Chondrocyte (in vitro differentiated cells): ENCODE measurements around the gene OR8U1. TPM values are rescaled to one million over a fixed set of nuclear protein-coding genes. Genes with fewer than 3 reads are reported as not detected.

ENCODE experiments used
- DNase-seq: peaks from one replicate; pipeline ENCODE4 v3.0.0; 2021; ENCODE audit warnings: mixed read lengths, low spot score
- H3K27ac Mint-ChIP-seq: one replicate; pipeline ENCODE4 v1.8.0; 2021; ENCODE audit warnings: mild to moderate bottlenecking, moderate library complexity, mixed read lengths; ENCODE audit not compliant: unreplicated experiment
- H3K27me3 Mint-ChIP-seq: 2 replicates; pipeline ENCODE4 v1.8.0; 2021; ENCODE audit warnings: low read depth, mixed read lengths
- H3K36me3 Mint-ChIP-seq: 2 replicates; pipeline ENCODE4 v1.8.0; 2021; ENCODE audit warnings: low read depth, mixed read lengths
- H3K4me1 Mint-ChIP-seq: 2 replicates; pipeline ENCODE4 v1.8.0; 2021; ENCODE audit warnings: low read depth, mild to moderate bottlenecking, mixed read lengths
- H3K4me3 Mint-ChIP-seq: one replicate; pipeline ENCODE4 v1.8.0; 2021; ENCODE audit warnings: mild to moderate bottlenecking, moderate library complexity, mixed read lengths; ENCODE audit not compliant: unreplicated experiment
- H3K9me3 Mint-ChIP-seq: 2 replicates; pipeline ENCODE4 v1.8.0; 2021; ENCODE audit warnings: low read depth, mixed read lengths
- long read RNA-seq: library from polyadenylated mRNA; stranded (forward); transcript quantifications from one replicate; pipeline ENCODE4 v2.0.0, GENCODE V29; 2021
- total RNA-seq: library from RNA; stranded (reverse); gene quantifications from 3 replicates; pipeline ENCODE4 v1.2.1, GENCODE V29; 2021
- TF ChIP-seq, protein P1 (sequence below): fragments of 200-600 bp; sonication (generic); IDR thresholded peaks from 2 replicates; pipeline ENCODE4 v1.5.0; 2021; ENCODE audit warnings: antibody characterized with exemption, mild to moderate bottlenecking, moderate library complexity

Gene OR8U1
- total RNA-seq: not detected in 3 replicates
- long read RNA-seq: 0 reads

GRCh38 chr11:56375324-56375723 is at the start of gene OR8U1:
OR8U1 (plus strand) TSS chr11:56375624; CDS start chr11:56375624, 0 bp downstream.
- TF ChIP-seq, protein P1, sequence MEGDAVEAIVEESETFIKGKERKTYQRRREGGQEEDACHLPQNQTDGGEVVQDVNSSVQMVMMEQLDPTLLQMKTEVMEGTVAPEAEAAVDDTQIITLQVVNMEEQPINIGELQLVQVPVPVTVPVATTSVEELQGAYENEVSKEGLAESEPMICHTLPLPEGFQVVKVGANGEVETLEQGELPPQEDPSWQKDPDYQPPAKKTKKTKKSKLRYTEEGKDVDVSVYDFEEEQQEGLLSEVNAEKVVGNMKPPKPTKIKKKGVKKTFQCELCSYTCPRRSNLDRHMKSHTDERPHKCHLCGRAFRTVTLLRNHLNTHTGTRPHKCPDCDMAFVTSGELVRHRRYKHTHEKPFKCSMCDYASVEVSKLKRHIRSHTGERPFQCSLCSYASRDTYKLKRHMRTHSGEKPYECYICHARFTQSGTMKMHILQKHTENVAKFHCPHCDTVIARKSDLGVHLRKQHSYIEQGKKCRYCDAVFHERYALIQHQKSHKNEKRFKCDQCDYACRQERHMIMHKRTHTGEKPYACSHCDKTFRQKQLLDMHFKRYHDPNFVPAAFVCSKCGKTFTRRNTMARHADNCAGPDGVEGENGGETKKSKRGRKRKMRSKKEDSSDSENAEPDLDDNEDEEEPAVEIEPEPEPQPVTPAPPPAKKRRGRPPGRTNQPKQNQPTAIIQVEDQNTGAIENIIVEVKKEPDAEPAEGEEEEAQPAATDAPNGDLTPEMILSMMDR: no peak
- Mint-ChIP-seq H3K4me1 (no peaks in the 10 kb centered on the region), H3K4me3 (no peak within 1 kb of the TSS), H3K27ac (no peak within 1 kb of the TSS), H3K9me3 (no peaks in the 10 kb centered on the region), H3K27me3 (peaks cover 2% of the 10 kb centered on the region), H3K36me3 (no peaks in the 10 kb centered on the region)
- no peak for DNase-seq

DNA sequence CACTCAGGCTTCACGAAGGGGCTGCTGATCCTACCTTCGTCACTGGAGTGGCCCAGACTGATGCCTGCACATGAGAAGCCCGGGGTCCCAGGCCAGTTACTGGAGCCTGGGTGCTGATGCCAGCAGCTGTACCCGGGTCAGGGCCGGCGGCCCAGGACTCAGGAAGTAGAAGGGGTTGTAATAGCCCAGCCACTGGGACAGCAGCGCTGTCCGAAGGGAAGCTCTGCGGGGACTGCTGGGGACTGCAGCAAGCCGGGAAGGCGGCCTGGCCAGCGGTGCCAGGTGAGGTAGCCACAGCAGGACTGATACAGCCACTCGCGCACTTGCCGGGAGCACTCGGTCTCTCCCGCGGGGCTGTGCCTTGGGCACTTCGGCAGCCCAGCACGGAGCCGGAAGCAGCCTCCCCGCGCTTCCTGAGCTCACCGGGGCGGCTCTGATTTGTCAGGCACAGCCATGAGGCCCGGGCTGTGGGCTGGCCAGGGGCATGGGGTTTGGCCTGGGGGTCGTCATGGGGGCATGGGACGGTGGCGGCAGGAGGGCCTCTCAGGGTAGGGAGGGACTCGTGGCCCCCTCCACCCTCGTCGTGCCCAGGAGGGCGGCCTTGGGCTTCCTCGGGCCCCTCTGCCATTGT is 43.4 kb upstream of the OR8U1 start:
- Mint-ChIP-seq H3K27ac (no peak overlapping the region), H3K9me3 (no peaks in the 10 kb centered on the region), H3K36me3 (no peaks in the 10 kb centered on the region), H3K27me3 (no peaks in the 10 kb centered on the region), H3K4me3 (no peak overlapping the region), H3K4me1 (no peaks in the 10 kb centered on the region)
- peak; percentile 88 for DNase-seq
- TF ChIP-seq, protein P1: no peak

DNA sequence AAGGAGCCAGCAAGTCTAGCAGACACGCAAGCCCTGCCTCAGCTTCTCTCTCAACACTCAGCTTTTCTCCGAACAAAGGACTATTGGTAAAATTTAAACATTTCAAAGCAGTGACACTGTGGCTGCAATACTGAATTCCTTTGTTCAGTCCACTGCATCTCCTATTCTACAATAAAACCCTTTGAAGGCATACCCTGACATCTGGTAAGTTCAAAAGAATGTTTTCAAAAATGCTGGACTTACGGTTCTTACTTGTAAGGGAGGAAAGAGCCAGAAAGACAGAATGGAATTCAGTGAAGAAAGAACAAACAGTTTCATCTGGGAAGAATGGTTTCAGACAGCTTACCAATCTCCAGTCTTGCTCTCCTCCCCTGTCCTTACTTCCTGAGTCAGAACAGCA is 42.3 kb upstream of the OR8U1 start:
- no peaks in the 10 kb centered on the region for H3K36me3 Mint-ChIP-seq
- no peaks in the 10 kb centered on the region for H3K4me1 Mint-ChIP-seq
- H3K27ac Mint-ChIP-seq: no peak overlapping the region
- DNase-seq: no peak
- H3K9me3 Mint-ChIP-seq: no peaks in the 10 kb centered on the region
- TF ChIP-seq, protein P1: no peak
- no peak overlapping the region for H3K4me3 Mint-ChIP-seq
- no peaks in the 10 kb centered on the region for H3K27me3 Mint-ChIP-seq

GRCh38 chr11:56340289-56340688 is 35.1 kb upstream of the OR8U1 start:
- H3K4me3 Mint-ChIP-seq: no peak overlapping the region

GRCh38 chr11:56345739-56346138 is 29.7 kb upstream of the OR8U1 start, which contains the start of gene OR8K1:
OR8K1 (plus strand) TSS chr11:56346039; CDS start chr11:56346039, 0 bp downstream.
- no peaks in the 10 kb centered on the region for H3K27me3 Mint-ChIP-seq
- no peak within 1 kb of the TSS for H3K27ac Mint-ChIP-seq
- no peaks in the 10 kb centered on the region for H3K36me3 Mint-ChIP-seq
- no peak for DNase-seq
- H3K9me3 Mint-ChIP-seq: peaks cover 14% of the 10 kb centered on the region
- H3K4me1 Mint-ChIP-seq: no peaks in the 10 kb centered on the region
- TF ChIP-seq, protein P1: no peak
- no peak within 1 kb of the TSS for H3K4me3 Mint-ChIP-seq

More at GRCh38 chr11:56340289-56340688, 35.1 kb upstream of the OR8U1 start:
- Mint-ChIP-seq H3K27ac (no peak overlapping the region), H3K9me3 (peaks cover 24% of the 10 kb centered on the region), H3K36me3 (no peaks in the 10 kb centered on the region), H3K27me3 (no peaks in the 10 kb centered on the region), H3K4me1 (no peaks in the 10 kb centered on the region)
- TF ChIP-seq, protein P1: no peak
- no peak for DNase-seq
